Immature natural killer cell (primary cell): Measurements from ENCODE around the gene IQCE. TPM values are rescaled to one million over a fixed set of nuclear protein-coding genes. Genes with fewer than 3 reads are reported as not detected.

ENCODE experiments used
- DNase-seq, 3 donors: peaks; one replicate each; pipeline ENCODE4 v3.0.0; 2022; ENCODE audit warnings: mixed read lengths in 1 of 3
- H3K27ac Mint-ChIP-seq, 6 donors: one replicate each; pipeline ENCODE4 v1.8.0; 2020; ENCODE audit warnings: mixed read lengths in 6 of 6, mild to moderate bottlenecking in 5 of 6, inconsistent platforms in 4 of 6, moderate library complexity in 3 of 6
- H3K27me3 Mint-ChIP-seq, 3 donors: one replicate each; pipeline ENCODE4 v1.8.0; 2020 to 2021; ENCODE audit warnings: low read depth in 3 of 3, mild to moderate bottlenecking in 3 of 3, mixed read lengths in 3 of 3, moderate library complexity in 3 of 3, inconsistent platforms in 1 of 3
- H3K36me3 Mint-ChIP-seq, 3 donors: one replicate each; pipeline ENCODE4 v1.8.0; 2020; ENCODE audit warnings: mixed read lengths in 3 of 3, inconsistent platforms in 2 of 3, mild to moderate bottlenecking in 2 of 3
- H3K4me1 Mint-ChIP-seq, 2 donors: one replicate each; pipeline ENCODE4 v1.8.0; 2020; ENCODE audit warnings: inconsistent platforms in 2 of 2, mild to moderate bottlenecking in 2 of 2, mixed read lengths in 2 of 2, moderate library complexity in 1 of 2
- H3K4me3 Mint-ChIP-seq, 5 donors: one replicate each; pipeline ENCODE4 v1.8.0; 2020; ENCODE audit warnings: mild to moderate bottlenecking in 5 of 5, mixed read lengths in 5 of 5, inconsistent platforms in 3 of 5, moderate library complexity in 3 of 5
- H3K9me3 Mint-ChIP-seq, 6 donors: one replicate each; pipeline ENCODE4 v1.8.0; 2020; ENCODE audit warnings: mild to moderate bottlenecking in 6 of 6, mixed read lengths in 6 of 6, inconsistent platforms in 4 of 6, moderate library complexity in 3 of 6
- polyA plus RNA-seq, 3 donors: library from polyadenylated mRNA; unstranded; fragments of 300-500 nt; fragmentation: Illumina TruSeq; gene quantifications; one replicate each; pipeline ENCODE4 v1.2.3, GENCODE V29; 2021

Gene IQCE
- polyA plus RNA-seq, 3 donors from 2014 or later, result 1.9 to 4.2 TPM; not detected in 1

DNA sequence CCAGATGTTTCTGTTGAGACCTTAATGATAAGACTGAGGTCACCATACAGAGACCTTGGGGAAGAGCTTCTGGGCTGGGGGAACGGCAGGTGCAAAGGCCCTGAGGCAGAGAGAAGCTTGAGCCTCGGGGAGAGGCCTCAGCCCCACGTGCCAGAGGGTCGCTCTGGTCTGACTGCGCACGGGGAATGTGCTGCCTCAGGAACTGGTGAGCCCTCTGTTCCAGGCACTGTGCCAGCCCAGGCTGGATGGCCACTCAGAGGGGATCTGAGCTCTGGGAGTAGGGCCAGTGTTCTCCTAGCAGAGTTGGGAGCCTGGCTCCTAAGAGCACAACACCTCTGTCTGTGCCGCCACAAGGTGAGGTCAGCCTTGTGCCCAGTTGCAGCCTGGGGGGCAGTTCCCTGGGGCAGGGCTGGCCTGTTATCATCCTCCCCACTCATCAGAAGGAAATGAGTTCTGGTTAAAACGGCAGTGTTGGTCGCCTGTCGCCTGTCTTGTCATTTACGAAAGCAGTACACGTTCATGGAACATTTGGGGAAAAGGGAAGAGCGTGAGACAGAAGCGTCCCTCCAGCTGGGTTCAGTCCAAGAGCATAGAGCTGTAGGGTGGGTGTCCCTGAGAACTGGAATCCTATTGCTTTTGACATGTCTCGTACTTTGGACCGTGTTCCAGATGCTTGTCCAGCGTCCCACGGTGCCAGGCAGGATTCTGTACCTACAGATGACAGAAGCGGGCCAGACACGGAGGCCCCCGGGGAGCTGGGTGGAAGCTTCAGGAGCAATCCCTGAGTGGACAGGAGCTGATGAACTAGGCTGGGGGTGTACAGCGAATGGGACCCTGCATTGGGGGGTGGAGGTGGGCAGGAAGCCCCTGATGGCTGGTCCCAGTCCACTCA is 77.3 kb downstream of the IQCE start:
- H3K4me1 Mint-ChIP-seq, result peaks cover 17 to 33% of the 10 kb centered on the region in 2 donors

GRCh38 chr7:2637066-2637471 is 78.3 kb downstream of the IQCE start:
- no peak overlapping the region for H3K4me3 Mint-ChIP-seq
- no peak for DNase-seq
- H3K27ac Mint-ChIP-seq, result no peak overlapping the region
- no peaks in the 10 kb centered on the region for H3K9me3 Mint-ChIP-seq
- H3K36me3 Mint-ChIP-seq, result no peaks in the 10 kb centered on the region
- H3K27me3 Mint-ChIP-seq, result peaks cover 0 to 5% (median 2%) of the 10 kb centered on the region in 3 donors
- peaks cover 13 to 29% of the 10 kb centered on the region in 2 donors for H3K4me1 Mint-ChIP-seq

More for the DNA sequence above, 77.3 kb downstream of the IQCE start:
- Mint-ChIP-seq H3K27ac (peak overlapping the region in 2 of 6 donors; percentile 21 to 50), H3K9me3 (no peaks in the 10 kb centered on the region), H3K4me3 (peak overlapping the region in 2 of 5 donors; percentile 27 to 53), H3K36me3 (no peaks in the 10 kb centered on the region), H3K27me3 (peaks cover 0 to 5% (median 2%) of the 10 kb centered on the region in 3 donors)
- no peak for DNase-seq

DNA sequence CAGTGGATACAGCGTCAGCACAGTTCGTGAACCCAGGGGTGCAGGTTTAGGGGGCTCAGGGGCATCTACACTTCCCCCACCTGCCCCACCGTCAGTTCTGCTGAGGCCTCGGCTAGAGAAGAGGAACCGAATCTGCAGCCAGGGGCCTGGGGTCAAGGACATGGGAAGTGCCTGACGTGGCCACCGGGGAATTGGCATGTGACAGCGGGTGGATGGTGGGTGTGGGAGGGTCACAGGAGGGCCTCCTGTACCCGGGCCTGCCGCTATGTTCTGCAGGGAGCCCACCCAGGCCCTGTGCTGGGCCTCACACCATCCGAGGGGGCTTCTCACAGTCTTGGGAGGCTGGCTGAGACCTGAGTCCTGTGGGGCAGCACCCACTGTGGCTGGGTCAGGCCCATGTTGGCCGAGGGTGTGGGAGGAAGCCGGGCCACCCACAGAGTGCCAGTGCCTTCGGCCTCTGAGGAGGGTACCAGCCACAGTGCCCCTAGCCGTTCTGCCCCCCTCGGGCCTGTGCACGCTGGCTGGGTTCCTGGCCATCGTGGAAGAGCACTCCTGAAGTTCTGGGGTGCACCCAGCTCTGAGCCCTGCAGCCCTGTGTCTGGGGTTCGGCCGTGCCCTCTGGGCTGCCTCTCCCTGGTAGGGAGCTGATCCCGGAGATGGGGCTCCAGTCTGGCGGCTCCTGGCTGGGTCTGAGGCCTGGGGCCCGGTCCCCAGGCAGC is 78.9 kb downstream of the IQCE start:
- Mint-ChIP-seq H3K27ac (no peak overlapping the region), H3K4me3 (no peak overlapping the region), H3K9me3 (no peaks in the 10 kb centered on the region), H3K27me3 (peaks cover 0 to 5% (median 0%) of the 10 kb centered on the region in 3 donors), H3K4me1 (peaks cover 13 to 26% of the 10 kb centered on the region in 2 donors), H3K36me3 (no peaks in the 10 kb centered on the region)
- DNase-seq, result no peak

GRCh38 chr7:2638224-2638991 is 79.6 kb downstream of the IQCE start:
- no peaks in the 10 kb centered on the region for H3K36me3 Mint-ChIP-seq
- peaks cover 8 to 20% of the 10 kb centered on the region in 2 donors for H3K4me1 Mint-ChIP-seq
- H3K9me3 Mint-ChIP-seq, result no peaks in the 10 kb centered on the region
- H3K27me3 Mint-ChIP-seq, result peaks cover 0 to 5% (median 0%) of the 10 kb centered on the region in 3 donors
- DNase-seq, result no peak
- H3K4me3 Mint-ChIP-seq, result no peak overlapping the region
- H3K27ac Mint-ChIP-seq, result no peak overlapping the region

GRCh38 chr7:2639181-2639681 is 80.5 kb downstream of the IQCE start:
- no peak for DNase-seq
- Mint-ChIP-seq H3K9me3 (no peaks in the 10 kb centered on the region), H3K27me3 (peaks cover 0 to 3% (median 0%) of the 10 kb centered on the region in 3 donors), H3K4me1 (peaks cover 0 to 18% of the 10 kb centered on the region in 2 donors), H3K27ac (no peak overlapping the region), H3K36me3 (no peaks in the 10 kb centered on the region), H3K4me3 (no peak overlapping the region)

- DNase-seq, result no peak
- no peaks in the 10 kb centered on the region for H3K36me3 Mint-ChIP-seq
- H3K4me3 Mint-ChIP-seq, result no peak overlapping the region
- no peak overlapping the region for H3K27ac Mint-ChIP-seq
- H3K9me3 Mint-ChIP-seq, result no peaks in the 10 kb centered on the region
- peaks cover 3 to 23% of the 10 kb centered on the region in 2 donors for H3K4me1 Mint-ChIP-seq
- H3K27me3 Mint-ChIP-seq, result peaks cover 0 to 2% (median 0%) of the 10 kb centered on the region in 3 donors
Measured at GRCh38 chr7:2639695-2640481, 81.1 kb downstream of the IQCE start.

- no peak overlapping the region for H3K27ac Mint-ChIP-seq
- H3K9me3 Mint-ChIP-seq, result no peaks in the 10 kb centered on the region
- no peak for DNase-seq
- H3K4me3 Mint-ChIP-seq, result no peak overlapping the region
- peaks cover 0 to 8% (median 3%) of the 10 kb centered on the region in 3 donors for H3K27me3 Mint-ChIP-seq
- H3K4me1 Mint-ChIP-seq, result peaks cover 9 to 25% of the 10 kb centered on the region in 2 donors
- H3K36me3 Mint-ChIP-seq, result no peaks in the 10 kb centered on the region
Measured at GRCh38 chr7:2640482-2640830, 81.7 kb downstream of the IQCE start.

GRCh38 chr7:2640846-2641316 is 82.1 kb downstream of the IQCE start:
- no peak for DNase-seq
- Mint-ChIP-seq H3K27ac (no peak overlapping the region), H3K4me1 (peaks cover 13 to 27% of the 10 kb centered on the region in 2 donors), H3K4me3 (no peak overlapping the region), H3K9me3 (no peaks in the 10 kb centered on the region), H3K36me3 (no peaks in the 10 kb centered on the region), H3K27me3 (peaks cover 0 to 9% (median 3%) of the 10 kb centered on the region in 3 donors)

GRCh38 chr7:2641406-2642393 is 82.9 kb downstream of the IQCE start:
- Mint-ChIP-seq H3K9me3 (no peaks in the 10 kb centered on the region), H3K4me3 (no peak overlapping the region), H3K27me3 (peaks cover 0 to 10% (median 3%) of the 10 kb centered on the region in 3 donors), H3K4me1 (peaks cover 13 to 28% of the 10 kb centered on the region in 2 donors), H3K27ac (no peak overlapping the region), H3K36me3 (no peaks in the 10 kb centered on the region)
- no peak for DNase-seq

DNA sequence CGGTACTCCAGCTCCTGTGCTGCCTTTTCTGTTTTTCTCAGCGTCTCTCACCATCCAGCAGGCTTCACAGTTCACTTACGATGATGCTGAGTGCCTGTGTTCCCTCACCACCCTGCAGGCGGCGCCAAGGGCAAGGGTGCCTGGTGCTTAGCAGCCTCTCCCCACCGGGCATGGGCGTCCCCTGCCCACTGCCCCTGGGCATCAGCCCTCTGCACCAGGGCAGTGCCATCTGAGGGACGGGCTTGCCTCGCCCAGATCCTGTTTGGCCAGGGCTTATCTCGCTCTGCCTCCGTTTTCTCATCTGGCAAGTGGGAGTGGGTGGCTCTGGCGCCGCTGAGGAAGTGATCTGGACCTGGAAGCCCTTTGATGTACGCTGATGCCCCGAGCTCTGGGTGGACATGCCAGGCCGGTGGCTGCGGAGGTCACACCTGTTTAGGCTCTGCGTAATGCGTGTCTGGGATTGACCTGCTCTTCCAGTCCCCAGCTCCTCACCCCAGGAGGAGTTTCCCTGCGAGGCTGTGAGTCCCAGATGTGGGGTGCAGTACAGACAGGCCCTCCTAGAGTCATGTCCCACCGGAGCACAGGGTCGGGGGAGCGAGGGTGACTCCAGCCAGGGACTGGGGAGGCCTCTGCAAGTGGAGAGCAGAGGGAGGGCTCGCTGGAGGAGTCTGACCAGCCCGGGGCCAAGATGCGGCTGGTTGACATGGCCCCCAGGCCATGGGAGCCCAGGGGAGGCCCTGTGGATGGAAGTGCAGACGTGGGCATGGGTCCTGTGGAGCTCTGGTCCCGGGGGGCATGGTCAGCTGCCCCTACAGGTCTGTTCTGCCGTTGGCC is 84.8 kb downstream of the IQCE start:
- H3K4me3 Mint-ChIP-seq, result no peak overlapping the region
- no peak for DNase-seq
- H3K27me3 Mint-ChIP-seq, result peaks cover 0 to 9% (median 3%) of the 10 kb centered on the region in 3 donors
- no peaks in the 10 kb centered on the region for H3K9me3 Mint-ChIP-seq
- H3K36me3 Mint-ChIP-seq, result no peaks in the 10 kb centered on the region
- H3K27ac Mint-ChIP-seq, result peak overlapping the region in 1 of 6 donors; percentile 84
- peaks cover 13 to 28% of the 10 kb centered on the region in 2 donors for H3K4me1 Mint-ChIP-seq

DNA sequence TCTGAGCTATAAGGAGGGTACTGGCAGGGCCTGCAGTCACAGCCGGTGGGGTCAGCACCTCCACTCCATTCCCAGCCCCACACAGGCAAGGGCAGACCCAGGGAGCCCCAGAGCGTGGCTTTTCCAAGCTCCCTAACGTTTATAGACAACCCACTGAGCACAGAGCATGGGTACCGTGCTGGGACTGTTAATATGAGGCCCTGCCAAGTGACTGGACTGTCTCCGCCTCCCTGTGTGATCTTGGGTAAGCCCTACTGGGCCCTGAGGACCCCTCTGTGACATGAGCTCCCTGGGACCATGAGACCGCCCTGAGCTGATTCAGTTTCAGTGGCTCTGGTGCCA is 85.4 kb downstream of the IQCE start:
- peaks cover 13 to 29% of the 10 kb centered on the region in 2 donors for H3K4me1 Mint-ChIP-seq
- H3K9me3 Mint-ChIP-seq, result no peaks in the 10 kb centered on the region
- H3K27ac Mint-ChIP-seq, result peak overlapping the region in 4 of 6 donors; percentile 49 to 84 (median 60)

More for the DNA sequence above, 85.4 kb downstream of the IQCE start:
- no peak for DNase-seq
- Mint-ChIP-seq H3K36me3 (no peaks in the 10 kb centered on the region), H3K4me3 (peak overlapping the region in 4 of 5 donors; percentile 75 to 87 (median 86)), H3K27me3 (peaks cover 0 to 9% (median 3%) of the 10 kb centered on the region in 3 donors)
